ENCODE results near the gene OR4B1.
"Not testable (repeated sequence)": the region's sequence is repeated elsewhere in the genome, so short reads cannot be mapped to it uniquely, and the experiment has no call there.

The OR4B1 gene, protein sequence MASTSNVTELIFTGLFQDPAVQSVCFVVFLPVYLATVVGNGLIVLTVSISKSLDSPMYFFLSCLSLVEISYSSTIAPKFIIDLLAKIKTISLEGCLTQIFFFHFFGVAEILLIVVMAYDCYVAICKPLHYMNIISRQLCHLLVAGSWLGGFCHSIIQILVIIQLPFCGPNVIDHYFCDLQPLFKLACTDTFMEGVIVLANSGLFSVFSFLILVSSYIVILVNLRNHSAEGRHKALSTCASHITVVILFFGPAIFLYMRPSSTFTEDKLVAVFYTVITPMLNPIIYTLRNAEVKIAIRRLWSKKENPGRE

DNA sequence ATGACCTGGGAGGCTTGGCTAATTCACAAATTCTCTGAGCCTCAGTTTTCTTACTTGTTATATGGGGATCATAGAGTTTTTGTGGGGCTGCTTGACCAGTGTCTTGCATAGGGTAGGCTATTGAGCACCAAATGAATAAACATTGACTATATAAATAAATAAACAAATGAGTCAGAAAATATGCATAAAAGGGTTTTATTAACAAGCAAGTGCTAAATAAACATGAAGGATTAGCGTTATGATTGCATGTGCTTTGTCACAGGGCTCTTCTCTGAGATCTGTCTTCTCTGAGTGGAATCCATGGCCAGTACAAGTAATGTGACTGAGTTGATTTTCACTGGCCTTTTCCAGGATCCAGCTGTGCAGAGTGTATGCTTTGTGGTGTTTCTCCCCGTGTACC lies at the start of gene OR4B1:
OR4B1 (plus strand) TSS at position 301 of the 400 bp plus-strand sequence; CDS start at position 301, 0 bp downstream.
- DNase-seq, result no peak
- intact Hi-C loops (cut with DNase I), result no loop called here

DNA sequence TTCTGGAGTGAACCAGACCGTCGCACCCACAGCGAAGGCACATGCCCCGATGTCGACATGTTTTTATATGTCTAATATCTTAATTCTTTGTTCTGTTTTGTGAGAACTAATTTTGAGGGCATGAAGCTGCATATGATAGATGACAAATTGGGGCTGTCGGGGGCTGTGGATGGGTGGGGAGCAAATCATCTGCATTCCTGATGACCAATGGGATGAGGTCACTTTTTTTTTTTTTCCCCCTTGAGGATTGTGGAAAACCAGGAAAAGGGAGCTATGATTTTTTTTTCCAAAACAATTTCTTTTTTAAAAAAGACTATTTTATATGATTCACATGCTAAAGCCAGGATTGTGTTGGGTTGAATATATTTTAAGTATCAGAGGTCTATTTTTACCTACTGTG lies 49.2 kb upstream of the OR4B1 start:
- intact Hi-C loops (cut with DNase I), result no loop called here
- DNase-seq, result no peak

DNA sequence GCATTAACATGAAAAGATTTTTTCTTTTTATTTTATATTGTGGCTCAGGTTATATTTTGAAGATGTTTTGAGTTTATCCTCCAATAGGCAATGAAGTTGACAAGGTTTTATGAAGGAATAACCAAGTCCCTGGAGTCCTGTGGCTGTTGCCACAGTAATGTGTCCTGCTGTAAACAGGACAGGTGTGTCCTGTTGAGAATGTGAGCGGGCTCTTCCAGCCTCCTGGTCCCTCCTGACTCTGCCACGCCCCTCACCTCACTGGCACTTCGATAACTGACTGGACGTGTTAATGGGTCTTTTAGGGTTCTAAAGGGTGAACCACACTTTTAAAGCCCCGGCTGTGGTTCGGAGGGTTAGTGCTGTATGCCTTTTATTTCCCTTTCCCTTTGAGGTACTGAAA lies 47.8 kb upstream of the OR4B1 start:
- intact Hi-C loops (cut with DNase I), result no loop called here
- DNase-seq, result no peak

DNA sequence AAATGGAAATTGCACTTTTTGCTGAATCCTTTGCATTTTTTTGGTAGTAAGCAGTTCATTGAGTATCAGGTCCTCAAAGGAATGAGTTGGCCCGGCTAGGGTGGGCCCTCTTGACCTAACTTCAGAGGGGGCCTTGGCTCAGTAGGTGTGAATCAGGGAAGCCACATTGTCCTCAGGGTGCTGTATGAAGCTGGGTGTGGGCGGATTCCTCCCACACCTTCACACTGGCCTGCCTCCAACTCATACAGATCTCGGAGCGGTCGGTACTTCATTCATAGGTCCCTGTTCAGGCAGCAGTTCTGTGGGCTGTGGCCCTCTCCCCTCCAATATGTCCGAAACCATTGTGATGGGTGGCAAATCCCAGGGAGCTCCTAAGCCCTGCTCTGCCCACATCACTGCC lies 47.4 kb upstream of the OR4B1 start:
- intact Hi-C loops (cut with DNase I), result no loop called here
- no peak for DNase-seq

DNA sequence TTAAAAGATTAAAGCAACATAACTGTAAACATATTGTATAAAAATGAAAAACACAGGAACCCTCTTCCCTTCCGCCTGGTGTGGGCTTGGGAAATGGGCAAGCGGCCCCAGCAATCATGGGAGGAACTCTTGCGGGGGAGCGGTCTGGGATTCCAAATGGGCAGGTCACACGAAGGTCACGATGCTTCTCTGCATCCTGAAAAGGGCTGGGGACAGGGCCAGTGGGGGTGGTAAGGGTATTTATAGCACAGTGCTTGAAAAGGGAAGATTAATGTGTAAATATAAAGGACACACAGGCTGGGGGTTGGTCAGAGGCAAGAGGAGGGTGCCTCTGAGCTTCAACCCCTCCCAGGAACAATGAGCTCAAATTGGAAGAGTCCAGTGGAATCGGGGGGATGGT lies 46.9 kb upstream of the OR4B1 start:
- DNase-seq, result peak in 1 of 42 donors; percentile 17

DNA sequence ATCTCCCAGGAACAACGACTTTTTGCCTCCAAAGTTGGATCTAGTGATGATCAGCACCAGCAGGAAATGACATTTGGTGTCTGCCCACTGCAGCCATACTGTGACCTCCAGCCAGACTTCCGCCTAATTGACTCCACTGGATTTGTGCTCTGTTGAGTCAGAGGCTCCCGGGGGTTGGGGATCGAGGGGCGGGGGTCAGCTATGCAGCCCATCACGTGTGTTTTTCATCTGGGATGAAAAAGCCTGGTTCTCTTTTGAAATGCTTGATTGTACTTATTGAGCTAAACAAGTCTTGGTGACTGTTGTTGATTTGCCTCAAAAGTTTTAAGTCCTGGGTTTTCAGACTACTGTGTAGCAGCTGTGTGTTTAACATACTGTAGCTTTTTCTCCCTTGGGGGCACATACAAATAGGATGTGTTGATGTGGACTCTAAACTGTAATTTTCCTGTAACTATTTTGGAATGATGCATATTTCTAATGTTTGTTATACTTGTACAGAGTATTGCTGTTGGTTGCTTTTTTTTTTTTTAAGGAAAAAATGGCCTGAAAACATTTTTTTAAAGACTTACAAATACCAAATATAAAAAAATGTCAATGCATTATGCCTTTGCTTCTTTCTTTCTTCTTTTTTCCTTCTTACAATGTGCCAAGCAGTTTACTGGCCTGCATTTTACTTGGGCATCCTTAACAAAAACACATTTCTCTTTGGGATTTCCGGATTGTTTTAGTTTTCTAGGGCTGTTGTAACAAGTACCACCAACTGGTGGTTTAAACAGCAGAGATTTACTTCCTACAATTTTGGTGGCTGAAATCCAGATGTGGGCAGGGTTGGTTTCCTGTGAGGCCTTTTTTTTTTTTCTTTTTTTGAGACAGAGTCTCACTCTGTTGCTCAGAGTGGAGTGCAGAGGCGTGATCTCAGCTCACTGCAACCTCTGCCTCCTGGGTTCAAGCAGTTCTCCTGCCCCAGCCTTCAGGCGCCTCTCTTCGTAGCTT lies 46.1 kb upstream of the OR4B1 start:
- intact Hi-C loops (cut with DNase I), result no loop called here

More for the DNA sequence above, 46.9 kb upstream of the OR4B1 start:
- intact Hi-C loops (cut with DNase I), result no loop called here

DNA sequence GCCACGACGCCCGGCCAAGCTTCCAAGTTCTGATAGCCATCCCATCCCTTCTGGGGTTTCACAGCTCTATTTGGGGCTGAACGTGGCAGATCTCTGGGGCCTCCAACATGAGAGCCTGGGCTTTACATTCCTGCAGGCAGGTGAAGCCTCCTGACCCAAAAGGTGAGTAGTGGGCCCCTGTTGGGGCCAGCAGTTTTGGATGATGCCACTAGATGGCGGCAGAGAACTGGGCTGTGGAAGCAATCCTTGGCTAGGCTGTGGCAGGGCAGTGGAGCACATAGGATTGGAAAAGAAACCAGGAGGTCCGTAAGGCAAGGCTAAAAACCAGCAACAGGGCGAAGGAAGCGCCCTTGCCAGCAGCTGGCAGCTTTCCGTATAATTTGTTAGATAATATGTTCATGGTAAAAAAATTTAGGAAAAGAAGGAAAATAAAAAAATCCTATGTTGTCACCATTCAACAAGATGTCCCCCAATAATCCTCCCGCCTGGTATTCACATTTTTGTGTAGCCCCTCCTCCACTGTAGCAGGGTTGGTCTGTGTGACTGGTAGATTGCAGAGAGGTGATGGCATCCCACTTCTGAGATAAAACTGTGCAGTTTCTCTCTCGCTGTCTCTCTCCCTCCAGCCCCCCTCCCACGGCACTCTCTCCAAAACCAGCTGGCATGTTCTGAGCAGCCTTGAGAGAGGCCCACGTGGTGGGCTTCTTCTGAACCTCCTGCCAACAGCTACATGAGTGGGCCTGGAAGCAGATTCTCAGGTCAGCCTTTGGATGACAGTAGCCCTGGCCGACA lies 43.6 kb upstream of the OR4B1 start:
- peak; percentile 35 to 89 (median 74) for DNase-seq
- intact Hi-C loops (cut with DNase I), result no loop called here

More for the DNA sequence above, 46.1 kb upstream of the OR4B1 start:
- DNase-seq, result no peak

DNA sequence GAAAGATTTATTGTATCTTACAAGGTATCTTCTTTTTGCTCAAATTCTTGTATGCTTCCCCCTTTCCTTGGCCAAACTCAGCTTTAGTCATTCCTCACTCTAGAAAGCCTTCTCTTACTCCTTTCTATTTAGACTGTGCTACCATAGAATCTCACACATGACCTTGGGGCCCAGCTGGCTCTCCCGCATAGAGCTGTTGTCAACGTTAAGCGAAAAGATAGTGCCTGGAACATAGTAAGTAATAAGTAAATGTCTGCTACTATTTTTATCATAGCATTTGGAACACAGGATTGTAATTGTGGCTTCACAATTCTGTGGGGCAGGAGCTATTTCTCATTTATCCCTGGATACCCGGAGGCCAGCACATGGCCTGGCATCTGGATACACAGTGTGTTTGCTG lies 38.9 kb upstream of the OR4B1 start:
- DNase-seq, result no peak
- intact Hi-C loops (cut with DNase I), result no loop called here

DNA sequence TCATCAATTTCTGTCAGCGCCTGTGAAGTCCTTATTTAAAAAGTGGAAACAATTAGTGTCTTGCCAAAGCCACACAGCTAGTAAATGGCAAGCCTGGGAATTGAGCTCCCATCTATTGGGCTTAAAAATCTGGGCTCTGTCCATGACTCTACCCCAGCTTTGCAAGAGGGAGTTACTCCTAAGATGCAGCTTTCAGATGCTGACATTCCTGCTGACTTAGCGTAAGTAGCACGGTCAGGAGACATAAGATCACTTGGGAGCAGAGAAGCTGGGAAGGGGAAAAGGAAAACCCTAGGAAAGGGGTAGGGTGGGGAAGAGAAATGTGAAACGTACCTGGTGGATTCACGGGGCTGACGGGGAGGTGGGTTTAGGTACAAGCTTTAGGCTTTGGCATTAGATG lies 36.0 kb upstream of the OR4B1 start:
- no peak for DNase-seq
- intact Hi-C loops (cut with DNase I), result no loop called here

DNA sequence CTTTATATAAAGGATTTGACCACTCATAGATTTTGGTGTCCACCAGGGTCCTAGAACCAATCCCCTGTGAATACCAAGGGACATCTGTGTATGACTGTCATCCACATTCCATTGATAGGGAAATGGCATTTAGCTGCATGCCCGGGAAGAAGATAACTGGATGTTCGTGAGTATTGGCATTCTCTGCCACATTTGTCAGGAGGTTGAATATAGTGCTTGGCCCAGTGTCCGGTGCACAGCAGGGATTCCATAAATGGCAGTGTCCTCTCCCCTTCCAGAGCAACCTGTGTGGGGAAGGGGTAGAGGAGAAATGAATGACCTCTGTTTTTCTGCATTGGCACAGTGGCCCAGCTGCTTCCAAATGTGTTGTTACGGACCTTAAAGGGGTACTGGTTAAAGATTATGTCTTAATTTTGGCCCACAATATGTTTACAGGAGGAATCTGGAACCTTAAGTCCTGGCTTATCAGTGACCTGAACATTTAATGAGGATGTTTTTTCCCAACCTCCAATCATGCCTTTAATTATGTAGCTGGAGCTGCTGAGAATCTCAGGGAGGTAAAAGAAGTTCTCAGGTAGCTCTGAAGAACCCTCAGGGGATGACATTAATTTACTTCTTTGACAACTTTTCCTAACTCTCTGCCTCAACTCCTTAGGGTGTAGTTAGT lies 33.6 kb upstream of the OR4B1 start:
- intact Hi-C loops (cut with DNase I), result no loop called here
- DNase-seq, result no peak

DNA sequence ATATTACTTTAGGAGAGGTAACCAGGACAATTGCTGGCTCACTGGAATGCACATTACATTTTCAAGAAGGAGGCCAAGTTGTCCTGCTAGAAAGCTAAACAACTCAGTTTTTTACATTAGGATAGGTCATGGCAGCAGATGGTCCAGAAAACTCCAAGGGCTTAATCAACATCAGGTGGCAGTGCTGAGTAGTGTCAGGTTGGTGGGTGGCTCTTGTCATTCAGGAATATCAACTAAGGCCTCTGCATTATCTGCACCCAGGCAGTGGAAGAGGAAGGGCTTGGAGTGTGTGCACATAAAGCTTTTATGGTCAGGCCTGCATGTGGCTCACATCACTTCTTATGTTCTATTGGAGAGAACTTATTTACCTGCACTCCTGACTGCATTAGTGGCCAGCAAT lies 32.2 kb upstream of the OR4B1 start:
- DNase-seq, result no peak
- intact Hi-C loops (cut with DNase I), result no loop called here

DNA sequence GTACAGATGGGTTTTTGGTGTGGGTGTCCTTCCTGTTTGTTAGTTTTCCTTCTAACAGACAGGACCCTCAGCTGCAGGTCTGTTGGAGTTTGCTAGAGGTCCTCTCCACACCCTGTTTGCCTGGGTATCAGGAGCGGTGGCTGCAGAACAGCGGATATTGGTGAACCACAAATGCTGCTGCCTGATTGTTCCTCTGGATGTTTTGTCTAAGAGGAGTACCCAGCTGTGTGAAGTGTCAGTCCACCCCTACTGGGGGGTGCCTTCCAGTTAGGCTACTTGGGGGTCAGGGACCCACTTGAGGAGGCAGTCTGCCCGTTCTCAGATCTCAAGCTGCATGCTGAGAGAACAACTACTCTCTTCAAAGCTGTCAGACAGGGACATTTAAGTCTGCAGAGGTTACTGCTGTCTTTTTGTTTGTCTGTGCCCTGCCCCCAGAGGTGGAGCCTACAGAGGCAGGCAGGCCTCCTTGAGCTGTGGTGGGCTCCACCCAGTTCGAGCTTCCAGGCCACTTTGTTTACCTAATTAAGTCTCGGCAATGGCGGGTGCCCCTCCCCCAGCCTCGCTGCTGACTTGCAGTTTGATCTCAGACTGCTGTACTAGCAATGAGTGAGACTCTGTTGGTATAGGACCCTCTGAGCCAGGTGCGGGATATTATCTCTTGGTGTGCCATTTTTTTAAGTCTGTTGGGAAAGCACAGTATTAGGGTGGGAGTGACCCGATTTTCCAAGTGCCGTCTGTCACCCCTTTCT lies 25.5 kb upstream of the OR4B1 start:
- intact Hi-C loops (cut with DNase I); DNase-seq: not testable (repeated sequence)

DNA sequence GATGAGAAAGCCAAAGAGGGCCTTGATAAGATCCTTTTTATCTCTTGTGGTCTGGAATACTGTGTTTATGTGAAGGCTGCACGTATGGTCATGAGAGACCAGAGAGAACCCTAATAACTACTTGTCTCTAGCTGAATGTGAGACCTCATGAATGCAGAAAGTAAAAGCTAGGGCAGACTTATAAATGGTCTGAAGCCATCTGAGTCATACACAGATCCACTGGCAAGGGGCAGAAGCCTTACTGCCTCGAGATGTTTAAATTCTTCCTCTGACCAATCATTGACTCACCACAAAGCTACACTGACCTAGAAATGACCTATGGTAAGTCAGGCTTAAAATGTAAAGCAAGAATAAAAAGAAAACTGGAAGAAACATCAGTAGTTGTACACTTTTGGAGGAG lies 22.7 kb upstream of the OR4B1 start:
- intact Hi-C loops (cut with DNase I), result no loop called here
- DNase-seq, result no peak

DNA sequence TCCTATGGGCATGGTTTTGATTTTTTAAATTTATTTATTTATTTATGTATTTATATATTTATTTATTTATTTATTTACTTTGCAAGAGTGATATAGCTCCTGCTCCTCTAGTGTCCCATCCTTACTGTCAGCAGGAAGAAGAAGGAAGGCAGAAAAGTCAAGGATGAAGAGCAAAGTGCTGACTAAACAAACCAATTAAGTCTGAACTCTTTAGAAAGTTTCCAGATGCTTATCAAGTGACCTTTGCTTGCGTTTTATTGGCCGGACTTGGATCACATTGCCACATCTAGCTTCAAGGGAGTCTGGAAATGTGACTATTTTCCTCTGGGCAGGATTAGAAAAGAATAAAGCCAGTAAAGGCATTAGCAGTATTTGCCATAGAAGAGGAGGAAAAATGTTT lies 8.7 kb upstream of the OR4B1 start:
- DNase-seq, result no peak
- intact Hi-C loops (cut with DNase I), result no loop called here

DNA sequence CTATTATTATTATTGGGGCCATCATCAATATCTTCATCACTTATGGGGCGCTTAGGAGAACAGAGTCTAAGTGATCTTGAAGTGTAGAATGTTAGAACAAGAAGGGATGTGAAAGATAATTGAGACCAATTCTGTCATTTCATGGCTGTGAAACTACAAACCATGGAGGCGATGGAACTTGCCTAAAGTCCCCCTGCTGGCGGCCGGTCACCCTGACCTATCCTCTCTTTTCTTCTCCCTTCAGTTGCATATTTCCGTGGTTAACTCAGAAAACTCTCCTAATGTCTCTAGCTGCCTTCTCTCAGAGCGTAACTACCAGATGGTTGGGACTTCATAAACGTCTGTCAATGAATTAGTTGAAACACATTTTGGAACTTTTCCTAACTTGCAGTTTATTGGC lies 6.6 kb upstream of the OR4B1 start:
- intact Hi-C loops (cut with DNase I), result no loop called here
- peak in 1 of 42 donors; percentile 1 for DNase-seq

DNA sequence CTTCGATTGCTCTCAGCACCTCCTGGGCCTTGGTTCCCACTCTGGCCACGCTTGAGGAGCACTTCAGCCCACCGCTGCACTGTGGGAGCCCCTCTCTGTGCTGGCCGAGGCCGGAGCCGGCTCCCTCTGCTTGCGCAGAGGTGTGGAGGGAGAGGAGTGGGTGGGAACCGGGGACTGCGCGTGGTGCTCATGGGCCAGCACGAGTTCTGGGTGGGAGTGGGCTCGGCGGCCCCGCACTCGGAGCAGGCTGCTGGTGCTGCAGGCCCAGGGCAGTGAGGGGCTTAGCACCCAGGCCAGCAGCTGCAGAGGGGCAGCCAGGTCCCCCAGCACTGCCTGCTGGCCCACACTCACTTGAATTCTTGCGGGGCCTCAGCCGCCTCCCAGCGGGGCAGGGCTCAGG lies 12.2 kb downstream of the OR4B1 start:
- intact Hi-C loops (cut with DNase I), result no loop called here
- no peak for DNase-seq

DNA sequence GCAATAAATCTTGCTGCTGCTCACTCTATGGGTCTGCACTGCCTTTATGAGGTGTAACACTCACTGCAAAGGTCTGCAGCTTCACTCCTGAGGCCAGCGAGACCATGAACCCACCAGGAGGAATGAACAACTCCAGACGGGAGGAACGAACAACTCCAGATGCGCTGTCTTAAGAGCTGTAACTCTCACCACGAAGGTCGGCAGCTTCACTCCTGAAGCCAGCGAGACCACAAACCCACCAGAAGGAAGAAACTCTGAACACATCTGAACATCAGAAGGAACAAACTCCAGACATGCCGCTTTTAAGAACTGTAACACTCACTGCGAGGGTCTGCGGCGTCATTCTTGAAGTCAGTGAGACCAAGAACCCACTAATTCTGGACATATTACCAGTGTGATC lies 13.4 kb downstream of the OR4B1 start:
- intact Hi-C loops (cut with DNase I); DNase-seq: not testable (repeated sequence)

DNA sequence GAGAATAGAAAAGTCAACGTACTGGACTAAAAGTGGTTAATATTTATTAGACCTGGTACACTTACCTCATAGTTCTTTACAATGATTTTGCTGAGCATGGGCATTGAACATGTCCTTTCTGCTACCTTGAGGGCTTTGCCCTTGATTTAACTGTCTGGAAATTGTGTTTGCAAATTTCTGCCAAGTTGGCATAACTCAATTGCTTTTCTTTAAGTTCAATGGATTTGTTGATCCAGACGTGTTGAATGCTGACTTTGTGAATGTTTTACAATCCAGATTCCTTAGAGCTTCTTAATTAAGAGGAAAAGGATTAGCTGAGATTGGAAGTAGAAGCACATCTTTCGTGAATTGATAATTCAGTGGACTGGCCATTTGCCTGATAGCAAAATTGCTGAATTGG lies 21.1 kb downstream of the OR4B1 start:
- intact Hi-C loops (cut with DNase I), result no loop called here

More for the DNA sequence above, 21.1 kb downstream of the OR4B1 start:
- DNase-seq, result no peak

All from head of caudate nucleus (tissue), 42 donors.